Brain pericyte (primary cell): ENCODE measurements around the gene UTP25.
"Not testable (repeated sequence)": the region's sequence is repeated elsewhere in the genome, so short reads cannot be mapped to it uniquely, and the experiment has no call there.

Experiments used
- DNase-seq: peaks from one replicate; pipeline ENCODE4 v3.0.0-alpha.2; 2012; ENCODE audit warnings: low read depth, low spot score

UTP25 gene

DNA sequence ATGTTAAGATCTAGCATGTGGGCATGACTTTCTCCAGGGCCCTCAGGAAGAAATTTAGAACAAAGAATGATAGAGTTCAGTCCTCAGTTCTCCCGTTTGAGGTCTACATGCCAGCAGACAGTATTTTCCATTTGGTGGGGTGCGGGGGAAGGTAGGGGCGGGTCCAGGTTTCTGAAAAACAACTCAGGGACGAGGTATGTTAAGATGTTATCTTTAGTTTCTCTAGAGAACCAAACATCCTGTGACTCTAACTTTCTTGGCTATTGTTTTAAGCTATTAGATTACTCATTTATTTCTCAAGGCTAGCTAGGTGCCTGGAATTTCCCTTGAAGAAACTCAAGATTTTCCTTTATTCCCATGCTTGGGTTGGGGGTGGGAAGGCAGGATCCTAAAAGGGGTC, 67.9 kb downstream of the UTP25 start:
- DNase-seq, result no peak

GRCh38 chr1:209896346-209896745, 68.6 kb downstream of the UTP25 start:
- DNase-seq, result no peak

DNA sequence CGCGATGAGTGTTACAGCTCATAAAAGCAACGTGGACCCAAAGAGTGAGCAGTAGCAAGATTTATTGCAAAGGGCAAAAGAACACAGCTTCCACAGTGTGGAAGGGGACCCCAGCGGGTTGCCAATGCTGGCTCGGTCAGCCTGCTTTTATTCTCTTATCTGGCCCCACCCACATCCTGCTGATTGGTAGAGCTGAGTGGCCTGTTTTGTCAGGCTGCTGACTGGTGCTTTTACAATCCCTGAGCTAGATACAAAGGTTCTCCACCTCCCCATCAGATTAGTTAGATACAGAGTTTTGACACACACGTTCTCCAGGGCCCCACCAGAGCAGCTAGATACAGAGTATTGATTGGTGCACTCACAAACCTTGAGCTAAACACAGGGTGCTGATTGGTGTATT, 70.5 kb downstream of the UTP25 start:
- not testable (repeated sequence) for DNase-seq

GRCh38 chr1:209898851-209899250, 71.1 kb downstream of the UTP25 start:
- DNase-seq, result not testable (repeated sequence)

DNA sequence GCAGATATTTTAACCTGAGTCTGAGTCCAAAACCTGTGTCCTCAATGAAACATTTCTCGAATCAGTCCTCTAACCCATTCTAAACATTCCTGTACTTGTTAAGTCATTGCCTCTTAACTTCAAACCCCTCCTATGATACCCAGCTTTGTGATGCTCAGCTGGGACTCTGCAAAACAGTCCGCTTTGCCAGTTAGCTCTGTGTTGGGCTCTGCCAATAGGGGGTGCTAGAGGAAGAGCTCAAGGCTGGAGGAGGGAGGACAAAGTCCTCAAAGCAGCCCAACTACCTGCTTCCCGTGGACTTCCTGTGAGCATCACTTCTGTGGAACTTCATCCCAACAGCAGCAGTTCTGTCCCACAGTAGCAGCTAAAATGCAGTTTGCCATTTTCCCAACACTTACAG, 72.2 kb downstream of the UTP25 start:
- DNase-seq, result no peak

- no peak for DNase-seq
Measured at GRCh38 chr1:209900734-209901133, 73.0 kb downstream of the UTP25 start.

DNA sequence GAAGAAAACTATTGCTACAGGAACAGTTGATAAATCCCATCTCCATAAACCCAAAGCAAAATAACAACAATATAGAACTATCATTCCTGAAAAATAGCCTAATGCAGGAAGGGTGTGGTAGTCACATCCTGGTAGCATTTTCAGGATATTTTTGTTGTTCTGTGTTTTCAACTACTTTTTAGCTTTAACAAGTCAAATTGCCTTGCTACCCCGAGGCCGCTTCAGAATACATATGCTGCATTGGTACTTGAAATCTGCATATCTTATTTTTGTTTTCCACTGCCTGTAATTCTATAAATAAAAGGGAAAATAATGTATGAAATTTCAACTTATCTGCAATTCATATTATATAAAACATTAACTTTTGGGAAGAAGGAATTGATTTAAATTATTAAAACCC, 73.4 kb downstream of the UTP25 start:
- DNase-seq, result no peak

- DNase-seq, result not testable (repeated sequence)
Measured at GRCh38 chr1:209904774-209905173, 77.0 kb downstream of the UTP25 start.
